ENCODE measurements around the gene RMRP. TPM values are rescaled to one million over a fixed set of nuclear protein-coding genes. Genes with fewer than 3 reads are reported as not detected.

Gene RMRP
- total and polyA plus RNA-seq, 9 of the 15 experiments (the other 6 are each of a cell fraction or from before 2014, with no cell fraction given): 75.7 to 89,974 (median 13,378) TPM; not detected in 3

DNA sequence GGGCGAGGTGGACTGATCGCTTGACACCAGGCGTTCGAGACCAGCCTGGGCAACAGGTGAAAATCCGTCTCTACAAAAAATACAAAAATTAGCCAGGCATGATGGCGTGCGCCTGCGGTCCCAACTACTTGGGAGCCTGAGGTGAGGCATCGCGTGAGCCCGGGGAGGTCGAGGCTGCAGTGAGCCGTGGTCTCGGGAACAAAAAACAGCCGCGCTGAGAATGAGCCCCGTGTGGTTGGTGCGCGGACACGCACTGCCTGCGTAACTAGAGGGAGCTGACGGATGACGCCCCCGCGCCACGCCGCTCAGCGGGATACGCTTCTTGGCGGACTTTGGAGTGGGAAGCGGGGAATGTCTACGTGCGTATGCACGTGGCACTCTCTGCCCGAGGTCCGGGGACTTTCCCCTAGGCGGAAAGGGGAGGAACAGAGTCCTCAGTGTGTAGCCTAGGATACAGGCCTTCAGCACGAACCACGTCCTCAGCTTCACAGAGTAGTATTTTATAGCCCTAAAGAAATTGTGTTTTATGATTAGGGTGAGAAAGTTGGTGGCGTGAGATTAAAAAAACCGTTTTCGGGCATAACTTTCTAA is at the start of gene RMRP (continued):
- TF ChIP-seq, protein P1, sequence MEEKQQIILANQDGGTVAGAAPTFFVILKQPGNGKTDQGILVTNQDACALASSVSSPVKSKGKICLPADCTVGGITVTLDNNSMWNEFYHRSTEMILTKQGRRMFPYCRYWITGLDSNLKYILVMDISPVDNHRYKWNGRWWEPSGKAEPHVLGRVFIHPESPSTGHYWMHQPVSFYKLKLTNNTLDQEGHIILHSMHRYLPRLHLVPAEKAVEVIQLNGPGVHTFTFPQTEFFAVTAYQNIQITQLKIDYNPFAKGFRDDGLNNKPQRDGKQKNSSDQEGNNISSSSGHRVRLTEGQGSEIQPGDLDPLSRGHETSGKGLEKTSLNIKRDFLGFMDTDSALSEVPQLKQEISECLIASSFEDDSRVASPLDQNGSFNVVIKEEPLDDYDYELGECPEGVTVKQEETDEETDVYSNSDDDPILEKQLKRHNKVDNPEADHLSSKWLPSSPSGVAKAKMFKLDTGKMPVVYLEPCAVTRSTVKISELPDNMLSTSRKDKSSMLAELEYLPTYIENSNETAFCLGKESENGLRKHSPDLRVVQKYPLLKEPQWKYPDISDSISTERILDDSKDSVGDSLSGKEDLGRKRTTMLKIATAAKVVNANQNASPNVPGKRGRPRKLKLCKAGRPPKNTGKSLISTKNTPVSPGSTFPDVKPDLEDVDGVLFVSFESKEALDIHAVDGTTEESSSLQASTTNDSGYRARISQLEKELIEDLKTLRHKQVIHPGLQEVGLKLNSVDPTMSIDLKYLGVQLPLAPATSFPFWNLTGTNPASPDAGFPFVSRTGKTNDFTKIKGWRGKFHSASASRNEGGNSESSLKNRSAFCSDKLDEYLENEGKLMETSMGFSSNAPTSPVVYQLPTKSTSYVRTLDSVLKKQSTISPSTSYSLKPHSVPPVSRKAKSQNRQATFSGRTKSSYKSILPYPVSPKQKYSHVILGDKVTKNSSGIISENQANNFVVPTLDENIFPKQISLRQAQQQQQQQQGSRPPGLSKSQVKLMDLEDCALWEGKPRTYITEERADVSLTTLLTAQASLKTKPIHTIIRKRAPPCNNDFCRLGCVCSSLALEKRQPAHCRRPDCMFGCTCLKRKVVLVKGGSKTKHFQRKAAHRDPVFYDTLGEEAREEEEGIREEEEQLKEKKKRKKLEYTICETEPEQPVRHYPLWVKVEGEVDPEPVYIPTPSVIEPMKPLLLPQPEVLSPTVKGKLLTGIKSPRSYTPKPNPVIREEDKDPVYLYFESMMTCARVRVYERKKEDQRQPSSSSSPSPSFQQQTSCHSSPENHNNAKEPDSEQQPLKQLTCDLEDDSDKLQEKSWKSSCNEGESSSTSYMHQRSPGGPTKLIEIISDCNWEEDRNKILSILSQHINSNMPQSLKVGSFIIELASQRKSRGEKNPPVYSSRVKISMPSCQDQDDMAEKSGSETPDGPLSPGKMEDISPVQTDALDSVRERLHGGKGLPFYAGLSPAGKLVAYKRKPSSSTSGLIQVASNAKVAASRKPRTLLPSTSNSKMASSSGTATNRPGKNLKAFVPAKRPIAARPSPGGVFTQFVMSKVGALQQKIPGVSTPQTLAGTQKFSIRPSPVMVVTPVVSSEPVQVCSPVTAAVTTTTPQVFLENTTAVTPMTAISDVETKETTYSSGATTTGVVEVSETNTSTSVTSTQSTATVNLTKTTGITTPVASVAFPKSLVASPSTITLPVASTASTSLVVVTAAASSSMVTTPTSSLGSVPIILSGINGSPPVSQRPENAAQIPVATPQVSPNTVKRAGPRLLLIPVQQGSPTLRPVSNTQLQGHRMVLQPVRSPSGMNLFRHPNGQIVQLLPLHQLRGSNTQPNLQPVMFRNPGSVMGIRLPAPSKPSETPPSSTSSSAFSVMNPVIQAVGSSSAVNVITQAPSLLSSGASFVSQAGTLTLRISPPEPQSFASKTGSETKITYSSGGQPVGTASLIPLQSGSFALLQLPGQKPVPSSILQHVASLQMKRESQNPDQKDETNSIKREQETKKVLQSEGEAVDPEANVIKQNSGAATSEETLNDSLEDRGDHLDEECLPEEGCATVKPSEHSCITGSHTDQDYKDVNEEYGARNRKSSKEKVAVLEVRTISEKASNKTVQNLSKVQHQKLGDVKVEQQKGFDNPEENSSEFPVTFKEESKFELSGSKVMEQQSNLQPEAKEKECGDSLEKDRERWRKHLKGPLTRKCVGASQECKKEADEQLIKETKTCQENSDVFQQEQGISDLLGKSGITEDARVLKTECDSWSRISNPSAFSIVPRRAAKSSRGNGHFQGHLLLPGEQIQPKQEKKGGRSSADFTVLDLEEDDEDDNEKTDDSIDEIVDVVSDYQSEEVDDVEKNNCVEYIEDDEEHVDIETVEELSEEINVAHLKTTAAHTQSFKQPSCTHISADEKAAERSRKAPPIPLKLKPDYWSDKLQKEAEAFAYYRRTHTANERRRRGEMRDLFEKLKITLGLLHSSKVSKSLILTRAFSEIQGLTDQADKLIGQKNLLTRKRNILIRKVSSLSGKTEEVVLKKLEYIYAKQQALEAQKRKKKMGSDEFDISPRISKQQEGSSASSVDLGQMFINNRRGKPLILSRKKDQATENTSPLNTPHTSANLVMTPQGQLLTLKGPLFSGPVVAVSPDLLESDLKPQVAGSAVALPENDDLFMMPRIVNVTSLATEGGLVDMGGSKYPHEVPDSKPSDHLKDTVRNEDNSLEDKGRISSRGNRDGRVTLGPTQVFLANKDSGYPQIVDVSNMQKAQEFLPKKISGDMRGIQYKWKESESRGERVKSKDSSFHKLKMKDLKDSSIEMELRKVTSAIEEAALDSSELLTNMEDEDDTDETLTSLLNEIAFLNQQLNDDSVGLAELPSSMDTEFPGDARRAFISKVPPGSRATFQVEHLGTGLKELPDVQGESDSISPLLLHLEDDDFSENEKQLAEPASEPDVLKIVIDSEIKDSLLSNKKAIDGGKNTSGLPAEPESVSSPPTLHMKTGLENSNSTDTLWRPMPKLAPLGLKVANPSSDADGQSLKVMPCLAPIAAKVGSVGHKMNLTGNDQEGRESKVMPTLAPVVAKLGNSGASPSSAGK (IDR thresholded peaks at IDR 0.05): peak; percentile 98
- TF ChIP-seq ATF7 (IDR thresholded peaks at IDR 0.05) (peak; percentile 76), L3MBTL2 (IDR thresholded peaks at IDR 0.05) (peak; percentile 99), POLR2A (conservative IDR thresholded peaks at IDR 0.05) (no peak; the same call in 1 of the 2 replicates), ZBTB8A (IDR thresholded peaks at IDR 0.05; ENCODE audit: partially characterized antibody) (no peak), CBFA2T3 (IDR thresholded peaks at IDR 0.05) (0 out of 2 replicates have a peak, but pooled peaks have one; percentile 5), SP1 (CRISPR knock-in tag; IDR thresholded peaks at IDR 0.05) (peak; percentile 92)
- TF ChIP-seq, protein P2, sequence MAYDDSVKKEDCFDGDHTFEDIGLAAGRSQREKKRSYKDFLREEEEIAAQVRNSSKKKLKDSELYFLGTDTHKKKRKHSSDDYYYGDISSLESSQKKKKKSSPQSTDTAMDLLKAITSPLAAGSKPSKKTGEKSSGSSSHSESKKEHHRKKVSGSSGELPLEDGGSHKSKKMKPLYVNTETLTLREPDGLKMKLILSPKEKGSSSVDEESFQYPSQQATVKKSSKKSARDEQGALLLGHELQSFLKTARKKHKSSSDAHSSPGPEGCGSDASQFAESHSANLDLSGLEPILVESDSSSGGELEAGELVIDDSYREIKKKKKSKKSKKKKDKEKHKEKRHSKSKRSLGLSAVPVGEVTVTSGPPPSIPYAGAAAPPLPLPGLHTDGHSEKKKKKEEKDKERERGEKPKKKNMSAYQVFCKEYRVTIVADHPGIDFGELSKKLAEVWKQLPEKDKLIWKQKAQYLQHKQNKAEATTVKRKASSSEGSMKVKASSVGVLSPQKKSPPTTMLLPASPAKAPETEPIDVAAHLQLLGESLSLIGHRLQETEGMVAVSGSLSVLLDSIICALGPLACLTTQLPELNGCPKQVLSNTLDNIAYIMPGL (CRISPR knock-in tag; IDR thresholded peaks at IDR 0.05): no peak; the same call in 1 of the 2 replicates
- TF ChIP-seq, protein P3, sequence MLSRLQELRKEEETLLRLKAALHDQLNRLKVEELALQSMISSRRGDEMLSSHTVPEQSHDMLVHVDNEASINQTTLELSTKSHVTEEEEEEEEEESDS (CRISPR knock-in tag; IDR thresholded peaks at IDR 0.05): peak; percentile 96
- TF ChIP-seq, protein P4, sequence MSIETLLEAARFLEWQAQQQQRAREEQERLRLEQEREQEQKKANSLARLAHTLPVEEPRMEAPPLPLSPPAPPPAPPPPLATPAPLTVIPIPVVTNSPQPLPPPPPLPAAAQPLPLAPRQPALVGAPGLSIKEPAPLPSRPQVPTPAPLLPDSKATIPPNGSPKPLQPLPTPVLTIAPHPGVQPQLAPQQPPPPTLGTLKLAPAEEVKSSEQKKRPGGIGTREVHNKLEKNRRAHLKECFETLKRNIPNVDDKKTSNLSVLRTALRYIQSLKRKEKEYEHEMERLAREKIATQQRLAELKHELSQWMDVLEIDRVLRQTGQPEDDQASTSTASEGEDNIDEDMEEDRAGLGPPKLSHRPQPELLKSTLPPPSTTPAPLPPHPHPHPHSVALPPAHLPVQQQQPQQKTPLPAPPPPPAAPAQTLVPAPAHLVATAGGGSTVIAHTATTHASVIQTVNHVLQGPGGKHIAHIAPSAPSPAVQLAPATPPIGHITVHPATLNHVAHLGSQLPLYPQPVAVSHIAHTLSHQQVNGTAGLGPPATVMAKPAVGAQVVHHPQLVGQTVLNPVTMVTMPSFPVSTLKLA (conservative IDR thresholded peaks at IDR 0.05): peak; percentile 97 to 98
- TF ChIP-seq, protein P5, sequence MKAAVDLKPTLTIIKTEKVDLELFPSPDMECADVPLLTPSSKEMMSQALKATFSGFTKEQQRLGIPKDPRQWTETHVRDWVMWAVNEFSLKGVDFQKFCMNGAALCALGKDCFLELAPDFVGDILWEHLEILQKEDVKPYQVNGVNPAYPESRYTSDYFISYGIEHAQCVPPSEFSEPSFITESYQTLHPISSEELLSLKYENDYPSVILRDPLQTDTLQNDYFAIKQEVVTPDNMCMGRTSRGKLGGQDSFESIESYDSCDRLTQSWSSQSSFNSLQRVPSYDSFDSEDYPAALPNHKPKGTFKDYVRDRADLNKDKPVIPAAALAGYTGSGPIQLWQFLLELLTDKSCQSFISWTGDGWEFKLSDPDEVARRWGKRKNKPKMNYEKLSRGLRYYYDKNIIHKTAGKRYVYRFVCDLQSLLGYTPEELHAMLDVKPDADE (conservative IDR thresholded peaks at IDR 0.05; ENCODE audit: control insufficient read depth, low read depth, low read length): 0 out of 2 replicates have a peak, but pooled peaks have one; percentile 73
